Type B pancreatic cell (in vitro differentiated cells): ENCODE results near the gene MPHOSPH8. TPM values are rescaled to one million over a fixed set of nuclear protein-coding genes. Genes with fewer than 3 reads are reported as not detected.
A peak's percentile ranks its signal among the peaks of the same experiment; 100 is the strongest.

Experiments
- DNase-seq: peaks from one replicate; pipeline ENCODE4 v3.0.0; 2021; ENCODE audit warnings: mixed read lengths; ENCODE audit not compliant: unreplicated experiment; ENCODE audit errors: extremely low spot score
- H3K27ac Mint-ChIP-seq: 2 replicates; pipeline ENCODE4 v1.8.0; 2021; ENCODE audit warnings: mild to moderate bottlenecking, mixed read lengths
- H3K27me3 Mint-ChIP-seq: 2 replicates; pipeline ENCODE4 v1.8.0; 2021; ENCODE audit warnings: mixed read lengths
- H3K36me3 Mint-ChIP-seq: 2 replicates; pipeline ENCODE4 v1.8.0; 2021; ENCODE audit warnings: mixed read lengths
- H3K4me1 Mint-ChIP-seq: one replicate; pipeline ENCODE4 v1.8.0; 2021; ENCODE audit warnings: mixed read lengths; ENCODE audit not compliant: unreplicated experiment
- H3K4me3 Mint-ChIP-seq: 2 replicates; pipeline ENCODE4 v1.8.0; 2021; ENCODE audit warnings: mild to moderate bottlenecking, mixed read lengths
- H3K9me3 Mint-ChIP-seq: 2 replicates; pipeline ENCODE4 v1.8.0; 2021; ENCODE audit warnings: mixed read lengths
- total RNA-seq: library from RNA; stranded (reverse); gene quantifications from 2 replicates; pipeline ENCODE4 v1.2.1, GENCODE V29; 2021; ENCODE audit warnings: low replicate concordance
- TF ChIP-seq, protein P1 (sequence below): fragments of 200-600 bp; sonication (generic); conservative IDR thresholded peaks from 2 replicates; pipeline ENCODE4 v1.5.0; 2021; ENCODE audit warnings: antibody characterized with exemption, mild to moderate bottlenecking

MPHOSPH8 gene
- total RNA-seq, 1 donor from 2014 or later: 30.5 TPM

GRCh38 chr13:19673473-19674430 is 40.3 kb downstream of the MPHOSPH8 start:
- no peak for DNase-seq
- TF ChIP-seq, protein P1, sequence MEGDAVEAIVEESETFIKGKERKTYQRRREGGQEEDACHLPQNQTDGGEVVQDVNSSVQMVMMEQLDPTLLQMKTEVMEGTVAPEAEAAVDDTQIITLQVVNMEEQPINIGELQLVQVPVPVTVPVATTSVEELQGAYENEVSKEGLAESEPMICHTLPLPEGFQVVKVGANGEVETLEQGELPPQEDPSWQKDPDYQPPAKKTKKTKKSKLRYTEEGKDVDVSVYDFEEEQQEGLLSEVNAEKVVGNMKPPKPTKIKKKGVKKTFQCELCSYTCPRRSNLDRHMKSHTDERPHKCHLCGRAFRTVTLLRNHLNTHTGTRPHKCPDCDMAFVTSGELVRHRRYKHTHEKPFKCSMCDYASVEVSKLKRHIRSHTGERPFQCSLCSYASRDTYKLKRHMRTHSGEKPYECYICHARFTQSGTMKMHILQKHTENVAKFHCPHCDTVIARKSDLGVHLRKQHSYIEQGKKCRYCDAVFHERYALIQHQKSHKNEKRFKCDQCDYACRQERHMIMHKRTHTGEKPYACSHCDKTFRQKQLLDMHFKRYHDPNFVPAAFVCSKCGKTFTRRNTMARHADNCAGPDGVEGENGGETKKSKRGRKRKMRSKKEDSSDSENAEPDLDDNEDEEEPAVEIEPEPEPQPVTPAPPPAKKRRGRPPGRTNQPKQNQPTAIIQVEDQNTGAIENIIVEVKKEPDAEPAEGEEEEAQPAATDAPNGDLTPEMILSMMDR: no peak
- H3K9me3 Mint-ChIP-seq: no peaks in the 10 kb centered on the region
- no peak overlapping the region for H3K4me3 Mint-ChIP-seq
- H3K36me3 Mint-ChIP-seq: peaks cover 19% of the 10 kb centered on the region
- H3K4me1 Mint-ChIP-seq: no peaks in the 10 kb centered on the region
- no peaks in the 10 kb centered on the region for H3K27me3 Mint-ChIP-seq
- H3K27ac Mint-ChIP-seq: peak overlapping the region; percentile 13

DNA sequence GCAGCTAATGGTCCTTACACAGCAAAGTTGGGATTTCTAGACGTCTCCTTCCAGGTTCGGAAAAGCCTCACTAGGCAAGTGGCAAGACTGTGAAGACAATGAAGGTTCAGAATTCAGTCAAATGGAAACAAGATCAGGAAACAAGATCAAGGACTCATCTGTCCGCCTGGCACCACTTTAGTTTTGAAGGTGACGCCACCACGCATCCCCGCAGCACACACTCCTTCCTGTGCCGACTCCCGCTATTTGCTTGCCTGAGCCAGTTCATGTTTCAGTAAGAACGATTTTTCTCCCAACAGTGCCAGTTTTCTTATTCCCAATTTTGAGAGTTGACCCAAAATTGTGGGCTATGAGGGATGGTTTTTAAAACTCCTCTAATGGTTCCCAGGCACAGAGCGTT is 41.4 kb downstream of the MPHOSPH8 start:
- Mint-ChIP-seq H3K9me3 (no peaks in the 10 kb centered on the region), H3K4me1 (no peaks in the 10 kb centered on the region), H3K27me3 (no peaks in the 10 kb centered on the region), H3K4me3 (no peak overlapping the region), H3K36me3 (peaks cover 22% of the 10 kb centered on the region), H3K27ac (no peak overlapping the region)
- DNase-seq: no peak
- TF ChIP-seq, protein P1: no peak

GRCh38 chr13:19676168-19676567 is 42.7 kb downstream of the MPHOSPH8 start:
- DNase-seq: no peak
- Mint-ChIP-seq H3K27me3 (no peaks in the 10 kb centered on the region), H3K27ac (no peak overlapping the region), H3K9me3 (no peaks in the 10 kb centered on the region), H3K4me1 (no peaks in the 10 kb centered on the region), H3K4me3 (no peak overlapping the region), H3K36me3 (peaks cover 20% of the 10 kb centered on the region)
- TF ChIP-seq, protein P1: no peak

- no peak overlapping the region for H3K27ac Mint-ChIP-seq
- H3K4me1 Mint-ChIP-seq: peaks cover 7% of the 10 kb centered on the region
- TF ChIP-seq, protein P1: no peak
- H3K36me3 Mint-ChIP-seq: peaks cover 12% of the 10 kb centered on the region
- DNase-seq: no peak
- H3K9me3 Mint-ChIP-seq: no peaks in the 10 kb centered on the region
- H3K4me3 Mint-ChIP-seq: no peak overlapping the region
- H3K27me3 Mint-ChIP-seq: no peaks in the 10 kb centered on the region
Measured at GRCh38 chr13:19680751-19681150, 47.3 kb downstream of the MPHOSPH8 start.

DNA sequence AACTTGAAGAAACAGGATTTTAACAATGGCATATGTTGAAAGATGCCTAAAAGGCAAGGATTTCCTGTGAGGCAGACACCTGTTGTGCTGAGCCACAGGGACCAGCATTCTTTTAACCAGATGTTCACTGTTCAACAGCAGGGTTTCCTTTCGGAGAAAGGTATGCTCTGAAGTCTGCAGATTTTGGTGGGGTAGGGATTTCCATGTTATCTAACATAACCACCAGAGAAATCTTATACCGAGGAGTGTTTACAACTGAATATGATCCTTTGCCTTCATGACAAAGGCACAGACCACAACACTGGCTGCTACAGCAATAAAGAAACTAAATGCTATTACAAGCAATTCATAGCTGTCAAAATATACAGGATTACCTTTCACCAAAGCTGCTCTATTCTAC is 48.1 kb downstream of the MPHOSPH8 start:
- DNase-seq: no peak
- H3K9me3 Mint-ChIP-seq: no peaks in the 10 kb centered on the region
- no peak overlapping the region for H3K4me3 Mint-ChIP-seq
- H3K27ac Mint-ChIP-seq: no peak overlapping the region
- H3K4me1 Mint-ChIP-seq: peaks cover 11% of the 10 kb centered on the region
- TF ChIP-seq, protein P1: no peak
- H3K27me3 Mint-ChIP-seq: no peaks in the 10 kb centered on the region
- H3K36me3 Mint-ChIP-seq: peaks cover 8% of the 10 kb centered on the region
